Muscle layer of duodenum (tissue), 2 donors: Measurements from ENCODE around the gene TOR1AIP2.

ENCODE experiments used
- H3K27ac ChIP-seq: one replicate; pipeline ENCODE4 v1.7.0; 2013; ENCODE audit warnings: mild to moderate bottlenecking, low read length
- H3K27me3 ChIP-seq: one replicate; pipeline ENCODE4 v1.7.0; 2013; ENCODE audit warnings: low read depth, mild to moderate bottlenecking, control low read depth, low read length
- H3K36me3 ChIP-seq, 2 donors: one replicate each; pipeline ENCODE4 v1.7.0; 2013; ENCODE audit warnings: low read length in 2 of 2, control low read depth in 1 of 2, mild to moderate bottlenecking in 1 of 2; ENCODE audit not compliant: insufficient read depth in 2 of 2, control insufficient read depth in 1 of 2
- H3K4me1 ChIP-seq, 2 donors: one replicate each; pipeline ENCODE4 v1.7.0; 2013; ENCODE audit warnings: low read length in 2 of 2, mild to moderate bottlenecking in 2 of 2, control low read depth in 1 of 2, moderate library complexity in 1 of 2; ENCODE audit not compliant: insufficient read depth in 2 of 2, control insufficient read depth in 1 of 2
- H3K4me3 ChIP-seq, 2 donors: one replicate each; pipeline ENCODE4 v1.7.0; 2013; ENCODE audit warnings: low read length in 2 of 2, low read depth in 1 of 2, mild to moderate bottlenecking in 1 of 2
- H3K9me3 ChIP-seq, 2 donors: one replicate each; pipeline ENCODE4 v1.7.0; 2013; ENCODE audit warnings: low read length in 2 of 2, control low read depth in 1 of 2, mild to moderate bottlenecking in 1 of 2; ENCODE audit not compliant: control insufficient read depth in 1 of 2
- donor health status: healthy.

Gene TOR1AIP2

DNA sequence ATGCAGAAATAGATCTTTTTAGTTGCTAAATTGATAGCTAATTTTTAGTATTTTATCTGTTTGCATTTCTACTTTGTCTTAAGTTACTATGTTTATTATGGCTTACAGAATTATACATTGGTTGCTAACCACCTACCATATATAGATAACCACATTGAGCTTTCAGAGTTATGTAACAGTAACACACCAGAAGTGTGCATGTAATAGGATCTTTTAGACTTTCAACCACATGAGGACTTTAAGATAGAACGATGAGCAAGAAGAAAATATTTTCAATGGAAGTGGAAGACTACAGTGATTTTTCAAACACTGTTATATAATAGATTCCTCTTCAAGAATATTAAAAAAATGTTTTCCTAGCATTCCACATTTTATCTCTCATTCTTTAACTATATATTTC, 33.3 kb upstream of the TOR1AIP2 start:
- Histone ChIP-seq H3K4me3 (no peak overlapping the region), H3K27me3 (no peaks in the 10 kb centered on the region), H3K4me1 (no peaks in the 10 kb centered on the region), H3K9me3 (no peaks in the 10 kb centered on the region), H3K36me3 (peaks cover 43 to 59% of the 10 kb centered on the region in 2 donors), H3K27ac (no peak overlapping the region)

DNA sequence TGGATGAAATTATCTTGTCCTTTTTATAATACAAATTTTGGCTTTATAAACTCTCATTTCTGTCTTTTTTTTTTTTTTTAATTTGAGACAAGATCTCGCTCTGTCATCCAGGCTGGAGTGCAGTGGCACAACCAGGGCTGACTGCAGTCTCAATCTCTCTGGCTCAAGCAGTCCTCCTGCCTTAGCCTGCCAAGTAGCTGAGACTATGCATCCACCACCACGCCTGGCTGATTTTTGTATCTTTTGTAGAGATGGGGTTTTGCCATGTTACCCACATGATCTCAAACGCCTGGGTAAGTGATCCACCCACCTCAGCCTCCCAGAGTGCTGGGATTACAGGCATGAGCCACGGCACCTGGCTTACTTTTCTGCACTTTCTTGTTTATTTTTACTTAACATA, 12.0 kb upstream of the TOR1AIP2 start:
- H3K27me3 ChIP-seq = no peaks in the 10 kb centered on the region
- no peaks in the 10 kb centered on the region for H3K9me3 ChIP-seq
- peaks cover 10 to 52% of the 10 kb centered on the region in 2 donors for H3K4me1 ChIP-seq
- peaks cover 32 to 41% of the 10 kb centered on the region in 2 donors for H3K36me3 ChIP-seq
- no peak overlapping the region for H3K4me3 ChIP-seq
- no peak overlapping the region for H3K27ac ChIP-seq

DNA sequence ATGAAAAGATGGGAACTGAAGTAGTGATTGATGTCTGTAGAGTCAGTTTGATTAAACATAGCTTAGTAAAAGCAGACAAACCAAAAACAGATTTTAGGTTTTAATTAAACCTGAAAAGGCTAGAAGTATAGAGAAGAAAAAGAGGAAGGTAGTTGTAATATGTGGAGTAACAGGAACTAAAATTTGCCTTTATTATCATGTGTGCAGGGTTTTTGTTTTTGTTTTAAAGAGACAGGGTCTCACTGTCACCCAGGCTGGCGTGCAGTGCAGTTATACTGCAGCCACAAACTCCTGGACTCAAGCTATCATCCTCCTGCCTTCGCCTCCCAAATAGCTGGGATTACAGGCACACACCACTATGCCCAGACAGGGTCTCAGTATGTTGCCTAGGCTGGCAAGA, 10.5 kb upstream of the TOR1AIP2 start:
- Histone ChIP-seq H3K36me3 (peaks cover 32 to 44% of the 10 kb centered on the region in 2 donors), H3K4me3 (peak overlapping the region in 1 of 2 donors; percentile 8), H3K27me3 (no peaks in the 10 kb centered on the region), H3K4me1 (peaks cover 14 to 61% of the 10 kb centered on the region in 2 donors), H3K9me3 (no peaks in the 10 kb centered on the region), H3K27ac (no peak overlapping the region)

DNA sequence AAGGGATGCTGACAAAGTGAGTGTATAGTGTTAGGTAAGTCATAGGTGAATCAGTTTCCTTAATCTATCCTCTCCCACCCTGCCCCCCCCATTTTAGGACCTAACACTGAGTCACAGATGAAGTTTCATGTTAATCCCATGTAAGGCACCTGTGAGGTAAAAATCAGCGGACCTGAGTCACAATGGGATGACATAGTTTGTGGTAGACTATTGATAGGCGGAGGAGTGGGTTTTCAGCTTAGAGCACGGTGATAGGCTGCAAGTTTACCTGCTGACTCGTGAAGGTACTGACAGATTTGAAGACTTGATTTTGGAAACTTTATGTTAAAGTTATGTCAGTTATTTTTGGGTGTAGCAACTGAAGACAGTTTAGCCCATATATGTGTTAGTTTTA, 6.1 kb upstream of the TOR1AIP2 start:
- Histone ChIP-seq H3K9me3 (no peaks in the 10 kb centered on the region), H3K27me3 (no peaks in the 10 kb centered on the region), H3K4me1 (peaks cover 18 to 56% of the 10 kb centered on the region in 2 donors), H3K36me3 (peaks cover 8 to 30% of the 10 kb centered on the region in 2 donors), H3K27ac (peak overlapping the region; percentile 96), H3K4me3 (peak overlapping the region; percentile 73 to 98)

DNA sequence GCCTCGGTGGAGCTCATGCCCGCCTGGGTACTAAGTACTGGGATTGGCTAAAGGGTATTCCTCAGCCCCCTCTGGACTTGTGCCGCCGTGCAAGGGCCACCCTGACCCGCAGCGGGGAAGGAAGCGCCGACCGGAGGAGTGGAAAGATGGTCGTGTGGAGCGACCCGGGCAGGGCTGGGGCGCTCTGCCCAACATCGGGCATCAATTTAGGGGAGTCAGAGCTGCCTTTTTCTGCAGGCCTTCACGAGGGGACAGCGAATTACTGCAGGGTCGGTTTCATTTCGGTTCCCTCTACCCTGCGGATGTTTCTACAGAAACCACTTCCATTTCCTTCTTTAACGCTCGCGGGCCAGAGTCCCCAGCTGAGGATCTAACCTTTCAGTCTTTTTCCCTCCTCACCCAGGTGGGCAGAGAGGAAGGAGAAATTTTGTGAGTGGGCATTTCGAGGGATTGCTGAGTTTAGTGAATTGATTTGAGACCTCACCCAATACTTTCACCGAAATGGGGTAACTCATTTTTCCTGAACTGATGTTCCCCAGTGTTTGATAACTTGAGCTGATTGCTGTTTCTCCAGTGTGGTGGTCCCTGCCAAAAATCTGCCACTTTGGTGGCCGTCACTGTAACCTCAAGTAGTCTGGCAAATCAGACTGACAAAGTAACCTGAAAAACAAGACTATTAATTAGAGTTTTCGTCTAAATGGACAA, 5.6 kb upstream of the TOR1AIP2 start:
- no peaks in the 10 kb centered on the region for H3K27me3 ChIP-seq
- H3K4me3 ChIP-seq = peak overlapping the region; percentile 73 to 98
- H3K9me3 ChIP-seq = no peaks in the 10 kb centered on the region
- H3K36me3 ChIP-seq = peaks cover 8 to 26% of the 10 kb centered on the region in 2 donors
- H3K27ac ChIP-seq = peak overlapping the region; percentile 96
- H3K4me1 ChIP-seq = peaks cover 14 to 50% of the 10 kb centered on the region in 2 donors

DNA sequence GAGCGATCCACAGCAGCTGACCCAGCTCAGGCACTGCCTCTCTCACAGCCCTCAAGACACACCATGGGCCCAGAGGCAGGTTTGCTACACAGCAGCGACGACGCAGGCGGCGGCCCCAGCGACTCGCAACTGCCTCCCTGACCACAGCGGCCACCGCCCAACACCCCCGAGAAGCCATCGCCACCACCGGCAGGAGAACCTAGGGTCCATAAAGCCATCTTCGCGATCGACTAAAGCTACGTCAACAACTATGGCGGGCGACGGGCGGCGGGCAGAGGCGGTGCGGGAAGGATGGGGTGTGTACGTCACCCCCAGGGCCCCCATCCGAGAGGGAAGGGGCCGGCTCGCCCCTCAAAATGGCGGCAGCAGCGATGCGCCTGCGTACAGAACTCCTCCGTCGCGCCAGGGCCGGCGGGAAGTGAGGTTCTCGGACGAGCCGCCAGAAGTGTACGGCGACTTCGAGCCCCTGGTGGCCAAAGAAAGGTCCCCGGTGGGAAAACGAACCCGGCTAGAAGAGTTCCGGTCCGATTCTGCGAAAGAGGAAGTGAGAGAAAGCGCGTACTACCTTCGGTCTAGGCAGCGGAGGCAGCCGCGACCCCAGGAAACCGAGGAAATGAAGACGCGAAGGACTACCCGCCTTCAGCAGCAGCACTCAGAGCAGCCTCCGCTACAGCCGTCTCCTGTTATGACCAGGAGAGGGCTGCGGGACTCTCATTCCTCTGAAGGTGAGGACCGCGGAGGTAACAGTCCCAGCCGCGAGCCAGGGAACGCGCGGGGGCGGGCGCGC, 4.8 kb upstream of the TOR1AIP2 start, which contains the start of gene TOR1AIP1:
TSS of gene TOR1AIP1 (plus strand) at position 33 of the 787 bp plus-strand sequence. CDS start at position 251, 218 bp downstream.
- H3K9me3 ChIP-seq = no peaks in the 10 kb centered on the region
- no peaks in the 10 kb centered on the region for H3K27me3 ChIP-seq
- H3K36me3 ChIP-seq = peaks cover 8 to 21% of the 10 kb centered on the region in 2 donors
- peak within 1 kb of the TSS; percentile 96 for H3K27ac ChIP-seq
- H3K4me1 ChIP-seq = peaks cover 8 to 48% of the 10 kb centered on the region in 2 donors
- peak within 1 kb of the TSS; percentile 73 to 98 for H3K4me3 ChIP-seq

DNA sequence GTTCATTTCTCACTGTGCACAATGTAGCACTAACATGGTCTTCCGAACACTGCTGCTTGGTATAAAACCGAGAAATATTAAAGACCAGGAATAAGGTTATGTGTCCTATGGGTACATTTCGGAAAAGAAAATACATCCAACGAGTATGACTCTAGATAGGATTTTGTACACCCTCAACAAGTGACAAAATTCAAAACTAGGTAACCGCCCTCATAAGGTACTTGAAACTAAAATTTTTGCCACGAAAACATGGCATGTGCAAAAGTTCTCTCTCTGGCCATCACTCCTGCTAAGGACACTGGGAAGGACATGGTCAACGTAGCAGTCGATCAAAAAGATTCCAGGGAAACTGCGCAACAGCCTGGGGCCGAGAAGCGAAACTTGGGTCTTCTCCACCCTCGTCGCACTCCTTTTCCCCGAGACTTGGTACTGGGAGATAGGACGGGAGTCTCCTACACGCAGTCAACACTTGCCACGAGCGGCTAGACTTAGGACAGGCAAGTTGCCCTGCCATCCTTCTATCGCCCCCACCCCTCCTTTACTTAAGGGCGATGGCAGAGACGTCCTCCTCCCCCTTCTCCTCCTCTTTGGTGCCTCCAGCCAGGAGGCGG, 4.1 kb upstream of the TOR1AIP2 start:
- no peaks in the 10 kb centered on the region for H3K27me3 ChIP-seq
- H3K4me1 ChIP-seq = peaks cover 8 to 45% of the 10 kb centered on the region in 2 donors
- peak overlapping the region; percentile 96 for H3K27ac ChIP-seq
- H3K4me3 ChIP-seq = peak overlapping the region; percentile 73 to 98
- H3K9me3 ChIP-seq = no peaks in the 10 kb centered on the region
- peaks cover 8 to 16% of the 10 kb centered on the region in 2 donors for H3K36me3 ChIP-seq

DNA sequence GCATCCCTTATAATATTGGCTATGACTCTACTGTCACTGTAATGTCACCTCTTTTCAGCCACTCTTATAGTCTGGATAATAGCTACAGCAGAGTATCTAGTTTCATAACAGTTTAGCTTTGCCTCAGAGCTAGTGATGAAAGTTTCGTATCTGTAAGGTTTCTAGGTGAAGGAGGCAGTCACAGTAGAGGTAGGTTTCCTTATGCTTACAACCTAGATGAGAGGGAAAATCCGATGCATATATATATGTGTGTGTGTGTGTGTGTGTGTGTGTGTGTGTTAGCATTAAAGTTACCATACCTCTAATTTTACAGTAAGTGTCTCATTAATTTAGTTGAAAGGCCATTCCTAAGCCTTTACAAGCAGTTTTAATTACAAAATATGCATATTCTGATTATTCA, 2.2 kb upstream of the TOR1AIP2 start:
- H3K27ac ChIP-seq = no peak overlapping the region
- H3K4me3 ChIP-seq = no peak overlapping the region
- peaks cover 19 to 44% of the 10 kb centered on the region in 2 donors for H3K4me1 ChIP-seq
- peaks cover 8 to 9% of the 10 kb centered on the region in 2 donors for H3K36me3 ChIP-seq
- no peaks in the 10 kb centered on the region for H3K9me3 ChIP-seq
- H3K27me3 ChIP-seq = no peaks in the 10 kb centered on the region

DNA sequence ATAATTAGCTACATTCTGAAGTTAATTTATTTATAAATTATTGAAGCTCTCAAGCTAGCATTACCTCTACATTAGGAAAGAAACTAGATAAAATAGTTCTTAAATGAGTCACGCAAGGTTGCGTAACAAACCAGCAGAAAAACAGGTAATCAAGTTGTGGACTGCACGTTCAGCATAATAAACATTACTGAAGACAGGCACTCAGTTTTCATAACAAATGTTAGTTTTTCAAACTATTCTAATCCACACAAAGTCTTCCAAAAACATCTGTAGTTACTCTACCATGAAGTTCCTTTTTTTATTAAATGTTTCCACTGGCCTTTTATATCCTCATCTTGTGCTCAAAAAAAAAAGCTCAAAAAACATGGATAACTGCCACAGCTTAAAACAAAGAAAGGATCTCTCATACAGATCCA, 1.3 kb downstream of the TOR1AIP2 start:
- Histone ChIP-seq H3K27ac (peak overlapping the region; percentile 88), H3K4me1 (peaks cover 19 to 46% of the 10 kb centered on the region in 2 donors), H3K36me3 (peaks cover 5 to 7% of the 10 kb centered on the region in 2 donors), H3K27me3 (no peaks in the 10 kb centered on the region), H3K4me3 (peak overlapping the region; percentile 87 to 88), H3K9me3 (no peaks in the 10 kb centered on the region)

DNA sequence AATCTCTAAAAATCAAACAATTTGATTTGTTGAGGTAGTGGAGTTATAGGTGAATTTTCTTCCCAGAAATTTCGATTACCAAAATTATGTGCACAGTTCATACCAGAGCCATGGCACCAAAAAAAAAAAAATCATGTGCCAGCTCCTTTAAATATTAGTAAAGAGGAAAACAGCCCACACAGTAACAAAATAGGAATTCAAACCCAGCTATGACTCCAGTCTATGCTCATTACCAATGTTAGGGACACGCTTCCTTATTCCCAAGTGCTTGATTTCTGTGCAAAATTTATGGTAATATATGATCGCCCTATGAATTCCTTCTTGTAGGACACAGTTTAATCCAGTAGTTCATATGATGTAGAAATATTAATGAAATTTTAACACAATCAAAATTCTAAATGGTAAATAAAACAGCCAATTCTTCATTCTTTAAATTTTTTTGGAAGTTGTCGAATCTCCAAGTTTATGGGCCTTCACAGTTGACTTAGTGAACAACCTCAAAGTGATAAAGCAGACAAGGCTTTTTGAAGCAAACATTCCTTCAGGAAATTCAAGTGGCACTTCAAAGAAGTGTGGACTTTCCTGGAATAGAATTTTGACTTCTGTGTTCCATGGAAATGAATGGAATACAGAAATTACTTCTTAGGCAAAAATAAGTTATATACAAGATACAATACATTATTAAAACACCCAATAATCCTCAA, 1.9 kb downstream of the TOR1AIP2 start:
- Histone ChIP-seq H3K27ac (peak overlapping the region; percentile 88), H3K27me3 (no peaks in the 10 kb centered on the region), H3K9me3 (no peaks in the 10 kb centered on the region), H3K36me3 (peaks cover 5 to 7% of the 10 kb centered on the region in 2 donors), H3K4me1 (peaks cover 16 to 43% of the 10 kb centered on the region in 2 donors), H3K4me3 (peak overlapping the region; percentile 87 to 88)
